Pulmonary artery endothelial cell (primary cell): Measurements from ENCODE around the gene CDHR2. TPM values are rescaled to one million over a fixed set of nuclear protein-coding genes. Genes with fewer than 3 reads are reported as not detected.

Experiments used
- DNase-seq: peaks from one replicate; pipeline ENCODE4 v3.0.0-alpha.2; 2011; ENCODE audit warnings: low read depth, low spot score
- total RNA-seq: library from RNA; depleted of rRNA; stranded (reverse); fragments of >200 nt; gene quantifications from 2 replicates; pipeline ENCODE4 v1.2.3, GENCODE V29; 2014

The CDHR2 gene
- total RNA-seq, 1 donor from 2014 or later, result not detected

- DNase-seq, result no peak
Observed at GRCh38 chr5:176619569-176620332, 70.6 kb downstream of the CDHR2 start.

- no peak for DNase-seq
Observed at GRCh38 chr5:176620333-176620981, 71.3 kb downstream of the CDHR2 start.

- no peak for DNase-seq
Observed at GRCh38 chr5:176621661-176622079, 72.5 kb downstream of the CDHR2 start.

GRCh38 chr5:176624142-176624541 lies 75.0 kb downstream of the CDHR2 start:
- DNase-seq, result no peak

GRCh38 chr5:176624938-176625337 lies 75.8 kb downstream of the CDHR2 start:
- DNase-seq, result no peak

GRCh38 chr5:176625512-176625911 lies 76.4 kb downstream of the CDHR2 start:
- DNase-seq, result no peak

GRCh38 chr5:176625966-176626875 lies 77.1 kb downstream of the CDHR2 start:
- DNase-seq, result no peak

GRCh38 chr5:176626876-176627236 lies 77.7 kb downstream of the CDHR2 start:
- DNase-seq, result no peak

GRCh38 chr5:176627582-176627981 lies 78.4 kb downstream of the CDHR2 start:
- no peak for DNase-seq

GRCh38 chr5:176628406-176629228 lies 79.5 kb downstream of the CDHR2 start:
- no peak for DNase-seq

GRCh38 chr5:176629317-176629852 lies 80.2 kb downstream of the CDHR2 start:
- no peak for DNase-seq

- no peak for DNase-seq
Observed at GRCh38 chr5:176629853-176630680, 80.9 kb downstream of the CDHR2 start, which contains the start of the genes EIF4E1B and SNCB. EIF4E1B (plus strand) TSS chr5:176630675; CDS start chr5:176642788, 12,113 bp downstream. SNCB (minus strand) TSS chr5:176630534; CDS start chr5:176629654, 880 bp downstream.

- DNase-seq, result no peak
Observed at GRCh38 chr5:176630681-176631222, 81.6 kb downstream of the CDHR2 start.

- DNase-seq, result no peak
Observed at GRCh38 chr5:176631383-176632200, 82.5 kb downstream of the CDHR2 start.

- DNase-seq, result no peak
Observed at GRCh38 chr5:176632745-176633144, 83.6 kb downstream of the CDHR2 start.

- DNase-seq, result no peak
Observed at GRCh38 chr5:176633598-176633997, 84.5 kb downstream of the CDHR2 start.

GRCh38 chr5:176636426-176636825 lies 87.3 kb downstream of the CDHR2 start:
- DNase-seq, result no peak

GRCh38 chr5:176637556-176637955 lies 88.4 kb downstream of the CDHR2 start:
- DNase-seq, result no peak

GRCh38 chr5:176638437-176638836 lies 89.3 kb downstream of the CDHR2 start:
- DNase-seq, result no peak
